Ishikawa (cell line): ENCODE results near the gene SFXN2.

ENCODE experiments used
- CEBPB ChIP-seq: IDR thresholded peaks from 2 replicates; pipeline ENCODE4 v1.6.1; 2012
- CREB1 ChIP-seq: IDR thresholded peaks from 2 replicates; pipeline ENCODE4 v1.6.1; 2012; ENCODE audit warnings: low read depth
- EGR1 ChIP-seq: IDR thresholded peaks from 2 replicates; pipeline ENCODE4 v1.6.1; 2012
- EP300 ChIP-seq: IDR thresholded peaks from 2 replicates; pipeline ENCODE4 v1.6.1; 2012; ENCODE audit warnings: borderline replicate concordance
- FOXM1 ChIP-seq: IDR thresholded peaks from 2 replicates; pipeline ENCODE4 v1.6.1; 2012; ENCODE audit warnings: low read depth, borderline replicate concordance
- MAX ChIP-seq: IDR thresholded peaks from 2 replicates; pipeline ENCODE4 v1.6.1; 2012
- NFIC ChIP-seq: IDR thresholded peaks from 2 replicates; pipeline ENCODE4 v1.6.1; 2012
- RAD21 ChIP-seq: IDR thresholded peaks from 2 replicates; pipeline ENCODE4 v1.6.1; 2012; ENCODE audit warnings: low read depth
- REST ChIP-seq: IDR thresholded peaks from 2 replicates; pipeline ENCODE4 v1.6.1; 2012; ENCODE audit warnings: low read depth, mild to moderate bottlenecking
- TAF1 ChIP-seq: IDR thresholded peaks from 2 replicates; pipeline ENCODE4 v1.6.1; 2012; ENCODE audit warnings: low read depth, mild to moderate bottlenecking
- TCF12 ChIP-seq: IDR thresholded peaks from 2 replicates; pipeline ENCODE4 v1.6.1; 2012; ENCODE audit warnings: low read depth
- TEAD4 ChIP-seq: IDR thresholded peaks from 2 replicates; pipeline ENCODE4 v1.6.1; 2012
- USF1 ChIP-seq: IDR thresholded peaks from 2 replicates; pipeline ENCODE4 v1.6.1; 2012
- YY1 ChIP-seq: IDR thresholded peaks from 2 replicates; pipeline ENCODE4 v1.6.1; 2012; ENCODE audit warnings: low read depth
- ZBTB7A ChIP-seq: IDR thresholded peaks from 2 replicates; pipeline ENCODE4 v1.6.1; 2012; ENCODE audit warnings: low read depth

Gene SFXN2

DNA sequence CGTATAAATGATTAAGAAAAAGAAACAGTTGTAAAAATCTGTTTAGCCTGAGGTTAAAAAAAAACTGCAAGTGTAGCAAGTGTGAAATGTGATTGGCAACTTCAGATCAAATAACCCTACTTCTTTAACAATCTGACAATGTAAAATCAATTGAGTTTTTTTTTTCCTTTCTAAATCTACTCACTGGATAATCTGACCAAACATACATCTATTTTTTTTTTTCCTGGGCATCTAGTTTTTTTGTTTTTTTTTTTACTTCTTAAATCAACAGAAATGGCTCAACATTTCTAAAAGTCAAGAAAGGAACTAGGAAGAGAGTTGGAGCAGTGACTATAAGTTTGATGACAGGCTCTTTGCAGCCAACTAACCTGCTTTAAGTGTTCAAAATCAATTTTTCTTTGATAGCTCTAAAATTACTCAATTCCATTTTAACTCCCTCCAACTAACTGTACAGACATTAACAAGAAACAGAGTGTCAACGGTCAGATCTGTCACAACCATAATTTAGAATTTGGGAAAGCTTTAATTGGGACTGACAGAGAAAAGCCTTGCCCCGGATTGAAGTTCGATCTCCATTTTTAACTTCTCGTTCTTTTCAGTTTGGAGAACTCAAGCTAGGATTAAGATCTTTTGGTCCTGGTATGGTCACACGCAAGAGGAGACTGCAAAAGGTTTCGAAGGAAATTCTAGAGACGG, 1.4 kb upstream of the SFXN2 start:
- TF ChIP-seq RAD21: no peak
- no peak for TF ChIP-seq CREB1
- no peak for TF ChIP-seq YY1
- no peak for TF ChIP-seq FOXM1
- no peak for TF ChIP-seq TEAD4
- 0 out of 2 replicates have a peak, but pooled peaks have one; percentile 5 for TF ChIP-seq TAF1
- no peak for TF ChIP-seq EGR1
- no peak for TF ChIP-seq NFIC

- TF ChIP-seq REST: no peak
- no peak for TF ChIP-seq MAX
- no peak for TF ChIP-seq CEBPB
- TF ChIP-seq EP300: no peak; the same call in 1 of the 2 replicates
Measured at GRCh38 chr10:102713539-102713813, 960 bp upstream of the SFXN2 start.

DNA sequence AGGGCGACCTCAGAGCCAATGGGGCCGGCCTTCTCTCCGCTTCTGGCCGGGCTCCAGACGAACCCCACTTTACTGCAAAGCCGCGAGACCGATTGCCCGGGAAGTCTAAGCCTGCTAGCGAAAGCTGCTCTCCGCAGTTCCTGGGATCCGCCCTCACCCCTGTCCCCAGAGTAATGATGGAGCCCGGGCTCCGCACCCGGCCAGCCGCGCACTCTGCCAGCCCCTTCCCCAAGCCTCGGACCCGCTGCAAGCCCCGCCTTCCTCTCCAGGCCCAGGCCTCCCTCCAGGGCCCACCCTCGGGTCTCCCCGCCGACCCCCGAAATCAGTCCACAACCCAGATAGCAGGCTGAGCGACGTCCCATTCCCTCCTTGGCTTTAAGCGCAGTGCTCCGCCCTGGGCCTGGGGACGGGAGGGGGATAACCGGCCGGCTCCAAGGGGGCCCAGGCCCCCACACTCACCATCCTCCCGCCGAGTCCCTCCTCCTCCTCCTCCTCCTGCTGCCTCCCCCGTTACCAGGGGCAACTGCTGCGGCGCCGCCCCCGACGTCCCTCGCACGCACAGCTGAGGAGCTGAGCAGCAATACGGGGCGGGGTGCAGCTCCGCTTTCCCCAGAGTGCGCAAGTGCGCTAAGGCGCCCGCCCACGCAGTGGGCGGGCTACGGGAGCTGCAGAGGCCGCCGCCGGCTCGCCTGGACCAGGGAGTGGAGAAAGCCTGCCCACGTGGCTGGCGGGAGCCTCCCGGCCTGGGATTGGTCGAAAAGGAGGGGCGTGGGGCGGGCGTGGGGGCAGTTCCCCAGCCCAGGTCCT, 419 bp upstream of the SFXN2 start, which contains the start of gene ARL3:
TSS of gene ARL3 (minus strand) at position 584 of the 807 bp plus-strand sequence. CDS start at position 462, 122 bp downstream.
- TF ChIP-seq TEAD4: no peak
- TF ChIP-seq RAD21: no peak
- TF ChIP-seq CEBPB: no peak
- TF ChIP-seq EGR1: peak; percentile 97
- TF ChIP-seq EP300: no peak
- TF ChIP-seq REST: no peak
- TF ChIP-seq MAX: no peak; the same call in 1 of the 2 replicates
- TF ChIP-seq FOXM1: no peak
- 0 out of 2 replicates have a peak, but pooled peaks have one; percentile 19 for TF ChIP-seq NFIC
- no peak for TF ChIP-seq YY1
- 0 out of 2 replicates have a peak, but pooled peaks have one; percentile 14 for TF ChIP-seq TCF12
- TF ChIP-seq TAF1: 0 out of 2 replicates have a peak, but pooled peaks have one; percentile 33
- no peak for TF ChIP-seq CREB1
- TF ChIP-seq USF1: peak; percentile 93
- TF ChIP-seq ZBTB7A: peak; percentile 99

DNA sequence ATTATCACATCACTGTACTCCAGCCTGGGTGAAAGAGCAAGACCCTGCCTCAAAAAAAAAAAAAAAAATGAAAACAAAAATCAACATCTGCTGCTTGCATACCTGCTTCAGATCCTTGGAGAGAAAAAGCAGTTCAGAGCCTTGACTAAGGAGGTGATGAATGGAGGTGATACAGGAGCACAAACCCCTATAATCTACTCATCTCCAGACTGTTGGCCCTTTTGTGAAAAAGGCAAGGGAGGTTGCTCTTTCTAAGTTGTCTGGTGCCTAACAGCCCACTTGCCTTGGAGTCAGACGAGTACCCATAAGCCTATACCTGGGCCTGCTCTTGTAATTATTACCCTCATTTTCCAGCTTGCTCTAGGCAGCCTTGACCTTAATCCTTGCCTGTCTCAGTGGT, 1.4 kb downstream of the SFXN2 start:
- TF ChIP-seq YY1 (no peak), ZBTB7A (no peak), EP300 (no peak), TEAD4 (no peak), USF1 (no peak), EGR1 (no peak), NFIC (no peak), TAF1 (no peak), CREB1 (no peak), REST (no peak)
